A673 (cell line): ENCODE results near the gene SLC39A13. TPM values are rescaled to one million over a fixed set of nuclear protein-coding genes. Genes with fewer than 3 reads are reported as not detected.

ENCODE experiments used
- BruUV-seq: library from RNA; stranded (reverse); fragments of 400-500 nt; replicated peaks from 2 replicates; lab custom pipeline; 2021; lab: Mats Ljungman, UMichigan
- CTCF ChIA-PET: fragments of 300-600 bp; sonication (Branson Sonifier 250); formaldehyde crosslinking; loops from one replicate; lab custom pipeline; 2022; ENCODE audit warnings: antibody characterized with exemption; lab: Charles Lee
- POLR2A ChIA-PET: fragments of 300-600 bp; sonication (Branson Sonifier 250); formaldehyde crosslinking; loops from one replicate; lab custom pipeline; 2022; ENCODE audit warnings: antibody characterized with exemption; ENCODE audit not compliant: low non-redundant PET; lab: Charles Lee
- DNase-seq: peaks from one replicate; pipeline ENCODE4 v3.0.0-alpha.2; 2015; ENCODE audit warnings: low spot score
- H3K27ac ChIP-seq: fragments of 200-600 bp; sonication (generic); 2 replicates; pipeline ENCODE4 v1.5.1; 2016; ENCODE audit warnings: mixed run types, low read depth, mild to moderate bottlenecking, mixed read lengths, antibody characterized with exemption, low read length; ENCODE audit not compliant: poor library complexity, severe bottlenecking
- H3K27me3 ChIP-seq: fragments of 200-600 bp; sonication (generic); replicated peaks from 2 replicates; pipeline ENCODE4 v1.6.1; 2017; ENCODE audit warnings: mixed run types, low read depth, mild to moderate bottlenecking, mixed read lengths, antibody characterized with exemption, low read length; ENCODE audit not compliant: insufficient read depth, poor library complexity
- H3K36me3 ChIP-seq: fragments of 200-600 bp; sonication (generic); 2 replicates; pipeline ENCODE4 v1.6.1; 2016; ENCODE audit warnings: mixed run types, mild to moderate bottlenecking, mixed read lengths, antibody characterized with exemption, low read length; ENCODE audit not compliant: insufficient read depth, poor library complexity, severe bottlenecking
- H3K4me1 ChIP-seq: fragments of 200-600 bp; sonication (generic); 2 replicates; pipeline ENCODE4 v1.6.1; 2017; ENCODE audit warnings: mixed run types, mild to moderate bottlenecking, mixed read lengths, antibody characterized with exemption, low read length; ENCODE audit not compliant: insufficient read depth, poor library complexity, severe bottlenecking
- H3K4me3 ChIP-seq: fragments of 200-600 bp; sonication (generic); 2 replicates; pipeline ENCODE4 v1.5.1; 2016; ENCODE audit warnings: low read depth, mixed run types, mild to moderate bottlenecking, mixed read lengths, low read length; ENCODE audit not compliant: poor library complexity, severe bottlenecking
- H3K9me3 ChIP-seq: fragments of 200-600 bp; sonication (generic); 2 replicates; pipeline ENCODE4 v1.6.1; 2016; ENCODE audit warnings: mixed run types, low read depth, mild to moderate bottlenecking, mixed read lengths, antibody characterized with exemption, low read length; ENCODE audit not compliant: poor library complexity, severe bottlenecking
- EZH2 ChIP-seq: fragments of 200-600 bp; sonication (generic); IDR thresholded peaks from 2 replicates; pipeline ENCODE4 v1.6.1; 2017; ENCODE audit warnings: borderline replicate concordance, low read depth, mild to moderate bottlenecking, mixed read lengths, antibody characterized with exemption, low read length; ENCODE audit not compliant: poor library complexity, severe bottlenecking
- intact Hi-C: fragments of 100-400 bp; cut with micrococcal nuclease; formaldehyde crosslinking; loops from one replicate; pipeline ENCODE4 v1.10.0; 2022; ENCODE audit not compliant: unreplicated experiment
- total RNA-seq: library from RNA; stranded (reverse); gene quantifications from 2 replicates; pipeline ENCODE4 v1.2.3, GENCODE V29; 2021
- TF ChIP-seq, protein P1 (sequence below): fragments of 300-800, 200-600 bp; sonication (generic); conservative IDR thresholded peaks from 2 replicates; pipeline ENCODE4 v1.5.1; 2017; ENCODE audit warnings: low read depth, mild to moderate bottlenecking, antibody characterized with exemption, low read length, moderate library complexity, mixed read lengths

The SLC39A13 gene
- total RNA-seq, 1 experiment from 2014 or later = 53.3 TPM

DNA sequence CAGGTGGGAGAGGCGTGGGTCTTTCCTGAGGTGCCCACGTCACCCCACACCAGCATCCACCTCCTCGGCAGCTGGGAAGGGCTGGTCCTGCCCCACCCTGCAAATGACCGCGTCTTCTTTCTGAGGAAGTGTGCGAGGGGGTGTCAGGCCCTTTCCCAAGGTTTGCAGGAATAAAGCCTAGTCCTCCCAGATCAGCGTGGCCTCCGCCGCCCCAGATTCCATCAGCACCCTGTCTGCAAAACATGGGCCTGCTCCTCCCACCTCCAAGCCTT, 14.4 kb upstream of the SLC39A13 start:
- no peak for DNase-seq
- TF ChIP-seq, protein P1, sequence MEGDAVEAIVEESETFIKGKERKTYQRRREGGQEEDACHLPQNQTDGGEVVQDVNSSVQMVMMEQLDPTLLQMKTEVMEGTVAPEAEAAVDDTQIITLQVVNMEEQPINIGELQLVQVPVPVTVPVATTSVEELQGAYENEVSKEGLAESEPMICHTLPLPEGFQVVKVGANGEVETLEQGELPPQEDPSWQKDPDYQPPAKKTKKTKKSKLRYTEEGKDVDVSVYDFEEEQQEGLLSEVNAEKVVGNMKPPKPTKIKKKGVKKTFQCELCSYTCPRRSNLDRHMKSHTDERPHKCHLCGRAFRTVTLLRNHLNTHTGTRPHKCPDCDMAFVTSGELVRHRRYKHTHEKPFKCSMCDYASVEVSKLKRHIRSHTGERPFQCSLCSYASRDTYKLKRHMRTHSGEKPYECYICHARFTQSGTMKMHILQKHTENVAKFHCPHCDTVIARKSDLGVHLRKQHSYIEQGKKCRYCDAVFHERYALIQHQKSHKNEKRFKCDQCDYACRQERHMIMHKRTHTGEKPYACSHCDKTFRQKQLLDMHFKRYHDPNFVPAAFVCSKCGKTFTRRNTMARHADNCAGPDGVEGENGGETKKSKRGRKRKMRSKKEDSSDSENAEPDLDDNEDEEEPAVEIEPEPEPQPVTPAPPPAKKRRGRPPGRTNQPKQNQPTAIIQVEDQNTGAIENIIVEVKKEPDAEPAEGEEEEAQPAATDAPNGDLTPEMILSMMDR = no peak
- TF ChIP-seq EZH2 = no peak
- intact Hi-C loops = no loop called here
- Histone ChIP-seq H3K27me3 (no peaks in the 10 kb centered on the region), H3K36me3 (no peaks in the 10 kb centered on the region), H3K27ac (no peak overlapping the region), H3K4me3 (no peak overlapping the region), H3K4me1 (no peaks in the 10 kb centered on the region), H3K9me3 (no peaks in the 10 kb centered on the region)
- ChIA-PET POLR2A (no interaction called here), CTCF (no interaction called here)
- no TSS peak for BruUV-seq

DNA sequence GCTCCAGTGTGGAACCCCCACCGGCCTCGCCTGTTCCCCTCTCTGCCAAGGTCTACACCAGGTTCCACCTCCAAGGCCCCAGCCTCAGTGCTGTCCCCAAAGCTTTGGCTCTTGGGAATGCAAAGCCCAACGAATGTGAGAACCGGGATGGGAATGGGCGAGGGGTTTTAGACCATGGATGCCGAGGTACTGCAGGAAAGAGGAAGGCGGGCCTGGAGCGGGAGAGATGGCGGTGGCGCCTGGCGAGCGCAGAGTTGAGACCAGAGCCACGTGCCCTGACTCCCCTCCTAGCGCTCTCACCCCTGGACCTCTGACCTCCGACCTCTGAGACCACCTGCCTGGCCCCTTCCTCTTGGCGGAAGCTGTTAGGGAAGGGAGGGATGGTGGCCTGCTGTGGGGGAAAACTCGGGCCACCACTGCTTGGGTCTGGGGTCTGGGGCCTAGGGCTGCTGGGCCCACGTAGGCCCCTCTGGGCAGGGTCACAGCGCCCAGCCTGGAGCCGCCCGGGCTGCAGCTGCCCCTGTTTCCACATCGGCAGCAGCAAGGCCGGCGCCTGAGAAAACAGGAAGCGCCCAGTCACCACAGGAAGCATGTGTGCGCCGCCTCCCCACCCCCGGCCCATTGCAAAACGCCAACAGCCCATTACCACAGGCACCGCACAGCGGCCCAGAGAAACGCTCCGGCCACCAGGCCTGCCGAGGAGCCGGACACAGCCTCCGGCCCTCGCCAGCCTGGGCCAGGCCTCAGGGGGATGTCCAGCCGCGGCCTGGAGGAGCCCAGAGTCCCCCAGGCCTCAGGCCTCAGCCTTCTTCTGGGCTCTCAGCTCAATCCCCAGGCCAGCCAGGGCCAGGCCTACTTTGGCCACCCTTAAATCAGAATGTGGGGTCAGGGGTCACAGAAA, 13.8 kb upstream of the SLC39A13 start:
- H3K27me3 ChIP-seq = no peaks in the 10 kb centered on the region
- BruUV-seq = no TSS peak
- intact Hi-C loops = no loop called here
- ChIA-PET POLR2A (no interaction called here), CTCF (no interaction called here)
- peak overlapping the region; percentile 63 for H3K27ac ChIP-seq
- no peak overlapping the region for H3K4me3 ChIP-seq
- H3K36me3 ChIP-seq = no peaks in the 10 kb centered on the region
- TF ChIP-seq EZH2 = no peak
- TF ChIP-seq, protein P1 = no peak
- DNase-seq = peak; percentile 44
- H3K4me1 ChIP-seq = peaks cover 3% of the 10 kb centered on the region
- no peaks in the 10 kb centered on the region for H3K9me3 ChIP-seq

DNA sequence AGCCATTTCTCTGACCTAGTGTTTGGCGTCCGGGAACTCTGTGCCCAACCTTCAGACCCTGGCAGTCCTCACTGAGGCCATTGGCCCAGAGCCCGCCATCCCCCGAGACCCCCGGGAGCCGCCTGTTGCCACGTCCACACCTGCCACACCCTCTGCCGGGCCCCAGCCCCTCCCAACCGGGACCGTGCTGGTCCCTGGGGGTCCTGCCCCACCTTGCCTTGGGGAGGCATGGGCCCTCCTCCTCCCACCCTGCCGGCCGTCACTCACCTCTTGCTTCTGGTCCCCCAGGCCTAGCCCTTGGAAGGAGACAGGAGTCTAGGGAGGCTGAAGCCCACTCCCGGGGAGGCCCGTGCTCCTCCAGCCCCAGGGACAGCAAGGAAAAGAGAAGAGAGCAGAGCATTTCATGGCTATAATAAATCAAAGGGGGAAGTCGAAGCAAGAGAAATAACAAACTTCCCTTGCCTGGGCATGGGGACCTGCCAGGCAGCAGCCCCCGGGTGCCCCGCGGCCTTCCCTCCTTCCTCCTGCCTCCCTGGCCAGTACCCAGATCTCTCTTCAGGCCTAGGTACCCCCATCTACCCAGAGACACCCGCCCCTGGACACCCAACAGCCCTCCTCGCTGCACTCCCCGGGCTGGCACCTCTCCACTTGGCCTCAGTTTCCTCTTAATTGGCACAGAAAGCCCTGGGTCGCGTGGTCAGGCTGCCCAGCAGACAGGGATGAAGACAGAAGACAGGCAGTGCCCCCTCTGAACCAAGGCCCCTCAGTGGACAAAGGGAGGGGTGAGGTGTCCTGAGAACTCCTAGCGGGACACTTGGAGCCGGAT, 13.0 kb upstream of the SLC39A13 start:
- Histone ChIP-seq H3K27ac (peak overlapping the region; percentile 63), H3K9me3 (no peaks in the 10 kb centered on the region), H3K27me3 (no peaks in the 10 kb centered on the region), H3K36me3 (no peaks in the 10 kb centered on the region), H3K4me3 (no peak overlapping the region), H3K4me1 (peaks cover 9% of the 10 kb centered on the region)
- BruUV-seq = no TSS peak
- intact Hi-C loops = no loop called here
- ChIA-PET CTCF (no interaction called here), POLR2A (no interaction called here)
- no peak for DNase-seq
- no peak for TF ChIP-seq EZH2
- TF ChIP-seq, protein P1 = no peak
